Neural progenitor cell (in vitro differentiated cells): ENCODE data around the gene EFNA3. TPM values are rescaled to one million over a fixed set of nuclear protein-coding genes. Genes with fewer than 3 reads are reported as not detected.
A peak's percentile ranks its signal among the peaks of the same experiment; 100 is the strongest.

Source experiments
- DNase-seq: peaks from one replicate; pipeline ENCODE4 v3.0.0-alpha.2; 2016; ENCODE audit warnings: low spot score
- H2AFZ ChIP-seq: fragments of 200-600 bp; sonication (generic); replicated peaks from 2 replicates; pipeline ENCODE4 v1.6.1; 2016; ENCODE audit warnings: antibody characterized with exemption
- H3F3A ChIP-seq: fragments of 200-600 bp; sonication (generic); 2 replicates; pipeline ENCODE4 v1.6.1; 2016; ENCODE audit warnings: antibody characterized with exemption, low read depth
- H3K27ac ChIP-seq: fragments of 200-600 bp; sonication (generic); 2 replicates; pipeline ENCODE4 v1.5.1; 2016; ENCODE audit warnings: mild to moderate bottlenecking
- H3K27me3 ChIP-seq: fragments of 200-600 bp; sonication (generic); 2 replicates; pipeline ENCODE4 v1.6.1; 2016; ENCODE audit warnings: mild to moderate bottlenecking, moderate library complexity
- H3K36me3 ChIP-seq: fragments of 200-600 bp; sonication (generic); 2 replicates; pipeline ENCODE4 v1.5.1; 2016
- H3K4me1 ChIP-seq: fragments of 200-600 bp; sonication (generic); 2 replicates; pipeline ENCODE4 v1.6.1; 2016; ENCODE audit warnings: mixed run types
- H3K4me2 ChIP-seq: fragments of 200-600 bp; sonication (generic); 2 replicates; pipeline ENCODE4 v1.6.1; 2016
- H3K4me3 ChIP-seq: fragments of 200-600 bp; sonication (generic); 2 replicates; pipeline ENCODE4 v1.5.1; 2016
- H3K79me2 ChIP-seq: fragments of 200-600 bp; sonication (generic); 2 replicates; pipeline ENCODE4 v1.6.1; 2016; ENCODE audit warnings: low read depth
- H3K9ac ChIP-seq: fragments of 200-600 bp; sonication (generic); 2 replicates; pipeline ENCODE4 v1.6.1; 2016
- H3K9me3 ChIP-seq: fragments of 200-600 bp; sonication (generic); 2 replicates; pipeline ENCODE4 v1.5.1; 2016; ENCODE audit warnings: low read depth
- H4K20me1 ChIP-seq: fragments of 200-600 bp; sonication (generic); 2 replicates; pipeline ENCODE4 v1.6.1; 2016; ENCODE audit warnings: low read depth
- H3K27ac Mint-ChIP-seq: 3 replicates; pipeline ENCODE4 v1.8.0; 2021; ENCODE audit warnings: mixed read lengths
- H3K27me3 Mint-ChIP-seq: 2 replicates; pipeline ENCODE4 v1.8.0; 2022; ENCODE audit warnings: low read depth, mild to moderate bottlenecking, inconsistent platforms, moderate library complexity, mixed read lengths; ENCODE audit not compliant: insufficient read depth
- H3K36me3 Mint-ChIP-seq: 3 replicates; pipeline ENCODE4 v1.8.0; 2021; ENCODE audit warnings: mixed read lengths
- H3K4me1 Mint-ChIP-seq: 3 replicates; pipeline ENCODE4 v1.8.0; 2021; ENCODE audit warnings: mixed read lengths
- H3K4me3 Mint-ChIP-seq: 3 replicates; pipeline ENCODE4 v1.8.0; 2021; ENCODE audit warnings: mild to moderate bottlenecking, moderate library complexity, mixed read lengths
- H3K9me3 Mint-ChIP-seq: 3 replicates; pipeline ENCODE4 v1.8.0; 2020; ENCODE audit warnings: mixed read lengths
- EZH2 ChIP-seq: fragments of 200-600 bp; sonication (generic); IDR thresholded peaks from 2 replicates; pipeline ENCODE4 v1.6.1; 2017; ENCODE audit warnings: antibody characterized with exemption, mild to moderate bottlenecking, moderate library complexity
- EZH2phosphoT487 ChIP-seq: fragments of 200-600 bp; sonication (generic); IDR thresholded peaks from 2 replicates; pipeline ENCODE4 v1.6.1; 2017; ENCODE audit warnings: antibody characterized with exemption
- total RNA-seq: library from RNA; depleted of rRNA; stranded (reverse); fragments of >200 nt; gene quantifications from 2 replicates; pipeline ENCODE4 v1.2.3, GENCODE V29; 2015; ENCODE audit warnings: low replicate concordance
- TF ChIP-seq, protein P1 (sequence below): fragments of 200-600 bp; sonication (generic); IDR thresholded peaks from 2 replicates; pipeline ENCODE4 v1.5.1; 2017; ENCODE audit warnings: antibody characterized with exemption, mild to moderate bottlenecking

The EFNA3 gene
- total RNA-seq, 1 donor from 2014 or later, result 4.0 TPM

DNA sequence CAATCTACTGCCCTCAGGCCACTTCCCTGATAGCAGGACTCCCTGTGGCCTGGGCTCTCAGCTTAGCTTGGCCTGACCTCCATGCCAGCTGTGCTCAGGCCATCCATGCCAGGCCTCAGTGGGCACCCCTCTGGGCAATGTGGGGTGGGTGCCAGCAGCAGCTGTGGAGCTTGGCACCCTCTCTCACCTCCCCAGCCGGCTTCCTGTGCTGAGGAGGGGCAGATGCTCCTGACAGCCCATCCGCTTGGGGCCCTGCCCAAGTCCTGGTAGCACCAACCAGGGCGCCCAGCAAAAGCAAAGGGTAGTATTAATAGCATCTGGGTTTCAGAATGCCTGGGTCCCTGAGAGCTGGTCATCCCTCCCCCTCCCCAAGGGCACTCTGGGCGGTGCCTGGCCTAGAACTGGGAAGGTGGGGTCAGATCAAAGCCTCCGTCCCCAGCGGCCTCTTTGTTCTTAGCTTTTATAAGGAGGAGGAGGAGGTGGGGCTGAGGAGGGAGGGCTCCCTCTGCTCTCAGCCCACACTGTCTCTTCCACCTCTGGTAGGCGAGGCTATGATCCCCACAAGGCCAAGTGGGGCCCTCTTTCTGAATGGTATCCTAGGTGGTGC, 9.0 kb upstream of the EFNA3 start:
- Histone ChIP-seq H3K36me3 (no peaks in the 10 kb centered on the region), H4K20me1 (peaks cover 30% of the 10 kb centered on the region), H3K4me2 (peak overlapping the region; percentile 75), H3K27ac (no peak overlapping the region), H3F3A (peaks cover 44% of the 10 kb centered on the region), H3K4me3 (no peak overlapping the region), H3K79me2 (peaks cover 7% of the 10 kb centered on the region), H2AFZ (no peak overlapping the region), H3K4me1 (peaks cover 23% of the 10 kb centered on the region), H3K9me3 (no peaks in the 10 kb centered on the region), H3K9ac (no peak overlapping the region), H3K27me3 (peaks cover 44% of the 10 kb centered on the region)
- H3K9me3 Mint-ChIP-seq, result no peaks in the 10 kb centered on the region
- peak; percentile 60 for DNase-seq
- peak overlapping the region; percentile 54 for H3K4me3 Mint-ChIP-seq
- H3K27ac Mint-ChIP-seq, result no peak overlapping the region
- H3K4me1 Mint-ChIP-seq, result peaks cover 46% of the 10 kb centered on the region
- H3K27me3 Mint-ChIP-seq, result peaks cover 12% of the 10 kb centered on the region
- peaks cover 9% of the 10 kb centered on the region for H3K36me3 Mint-ChIP-seq
- TF ChIP-seq, protein P1, sequence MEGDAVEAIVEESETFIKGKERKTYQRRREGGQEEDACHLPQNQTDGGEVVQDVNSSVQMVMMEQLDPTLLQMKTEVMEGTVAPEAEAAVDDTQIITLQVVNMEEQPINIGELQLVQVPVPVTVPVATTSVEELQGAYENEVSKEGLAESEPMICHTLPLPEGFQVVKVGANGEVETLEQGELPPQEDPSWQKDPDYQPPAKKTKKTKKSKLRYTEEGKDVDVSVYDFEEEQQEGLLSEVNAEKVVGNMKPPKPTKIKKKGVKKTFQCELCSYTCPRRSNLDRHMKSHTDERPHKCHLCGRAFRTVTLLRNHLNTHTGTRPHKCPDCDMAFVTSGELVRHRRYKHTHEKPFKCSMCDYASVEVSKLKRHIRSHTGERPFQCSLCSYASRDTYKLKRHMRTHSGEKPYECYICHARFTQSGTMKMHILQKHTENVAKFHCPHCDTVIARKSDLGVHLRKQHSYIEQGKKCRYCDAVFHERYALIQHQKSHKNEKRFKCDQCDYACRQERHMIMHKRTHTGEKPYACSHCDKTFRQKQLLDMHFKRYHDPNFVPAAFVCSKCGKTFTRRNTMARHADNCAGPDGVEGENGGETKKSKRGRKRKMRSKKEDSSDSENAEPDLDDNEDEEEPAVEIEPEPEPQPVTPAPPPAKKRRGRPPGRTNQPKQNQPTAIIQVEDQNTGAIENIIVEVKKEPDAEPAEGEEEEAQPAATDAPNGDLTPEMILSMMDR, result no peak
- TF ChIP-seq EZH2phosphoT487 (no peak), EZH2 (no peak)

DNA sequence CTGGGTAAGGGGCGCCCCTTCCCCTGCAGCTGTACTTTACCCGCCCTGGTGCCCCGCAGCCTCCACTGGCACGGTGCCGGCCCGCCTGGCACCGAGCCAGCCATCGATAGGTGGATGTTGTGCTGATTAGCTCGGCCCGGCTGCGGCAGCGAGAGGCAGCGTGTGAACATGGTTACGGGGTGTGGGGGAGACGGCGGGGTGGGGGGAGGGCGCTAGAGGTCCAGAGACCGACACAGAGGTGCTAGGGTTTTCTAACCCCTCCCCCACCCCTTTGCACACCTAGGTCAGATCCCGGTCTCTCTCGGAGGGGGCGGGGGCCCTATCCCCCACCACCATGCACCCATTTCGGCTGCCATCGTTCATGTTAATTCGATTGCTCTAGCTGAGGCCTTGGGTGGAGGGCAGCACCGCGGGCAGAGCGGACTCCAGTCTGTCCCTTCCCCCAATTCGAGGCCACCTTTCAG, 8.4 kb upstream of the EFNA3 start:
- H3K27ac ChIP-seq, result no peak overlapping the region
- Mint-ChIP-seq H3K9me3 (no peaks in the 10 kb centered on the region), H3K4me3 (peak overlapping the region; percentile 67), H3K36me3 (peaks cover 9% of the 10 kb centered on the region), H3K27me3 (peaks cover 13% of the 10 kb centered on the region), H3K27ac (no peak overlapping the region), H3K4me1 (peaks cover 40% of the 10 kb centered on the region)
- no peak for DNase-seq
- H3K79me2 ChIP-seq, result peaks cover 1% of the 10 kb centered on the region
- peaks cover 40% of the 10 kb centered on the region for H3F3A ChIP-seq
- H3K4me1 ChIP-seq, result peaks cover 19% of the 10 kb centered on the region
- peak overlapping the region; percentile 75 for H3K4me2 ChIP-seq
- H3K36me3 ChIP-seq, result no peaks in the 10 kb centered on the region
- no peaks in the 10 kb centered on the region for H3K9me3 ChIP-seq
- no peak overlapping the region for H2AFZ ChIP-seq
- H3K9ac ChIP-seq, result no peak overlapping the region
- TF ChIP-seq EZH2, result no peak
- TF ChIP-seq, protein P1, result no peak
- no peak for TF ChIP-seq EZH2phosphoT487
- peaks cover 49% of the 10 kb centered on the region for H3K27me3 ChIP-seq
- H3K4me3 ChIP-seq, result peak overlapping the region; percentile 43
- peaks cover 24% of the 10 kb centered on the region for H4K20me1 ChIP-seq

DNA sequence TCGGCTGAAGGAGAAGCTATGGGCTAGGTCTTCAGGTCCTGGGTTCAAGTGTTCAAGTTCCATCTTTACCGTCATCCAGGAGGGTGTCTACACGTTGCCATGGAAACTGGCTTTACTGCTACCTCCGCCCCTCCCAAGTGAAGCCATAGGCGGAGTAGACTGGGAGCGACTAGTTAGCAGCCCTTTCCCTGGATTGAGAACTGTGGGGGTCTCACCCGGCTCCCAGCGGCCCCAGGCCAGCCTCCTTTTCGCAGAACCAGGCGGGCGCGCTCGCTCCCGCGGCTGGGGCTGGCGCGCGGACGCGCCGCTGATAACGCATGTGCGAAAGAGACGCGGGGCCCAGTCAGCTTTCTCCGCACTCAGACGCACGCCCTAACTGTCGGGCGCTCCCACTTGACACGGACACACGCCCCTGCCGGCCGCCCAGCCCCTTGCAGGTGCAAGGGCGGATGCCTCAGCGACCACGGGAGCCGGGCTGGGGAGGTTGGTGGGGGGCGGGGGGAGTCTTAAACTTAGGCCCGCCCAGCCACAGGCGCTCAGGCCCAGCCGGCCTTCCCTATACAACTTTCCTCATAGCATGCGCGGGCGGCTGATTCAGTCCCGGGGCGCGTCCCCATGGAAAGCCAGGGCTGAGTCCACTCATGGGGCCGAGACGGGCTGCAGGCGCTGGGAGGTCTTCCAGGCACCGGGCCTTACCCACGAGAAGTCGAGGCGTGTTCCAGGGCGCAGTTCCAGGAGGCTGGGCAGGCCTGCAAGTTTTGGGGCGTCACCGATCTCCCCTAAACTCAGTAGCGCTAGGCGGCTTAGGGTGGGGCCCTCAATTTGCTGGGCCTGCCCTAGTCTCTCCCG, 7.7 kb upstream of the EFNA3 start:
- Histone ChIP-seq H4K20me1 (peaks cover 24% of the 10 kb centered on the region), H3K27ac (no peak overlapping the region), H3K36me3 (no peaks in the 10 kb centered on the region), H3F3A (peaks cover 44% of the 10 kb centered on the region), H3K9me3 (no peaks in the 10 kb centered on the region), H3K4me2 (peak overlapping the region; percentile 75), H3K79me2 (no peaks in the 10 kb centered on the region), H3K9ac (no peak overlapping the region), H3K4me1 (peaks cover 19% of the 10 kb centered on the region), H3K4me3 (peak overlapping the region; percentile 43), H2AFZ (peak overlapping the region; percentile 3), H3K27me3 (peaks cover 53% of the 10 kb centered on the region)
- H3K4me1 Mint-ChIP-seq, result peaks cover 44% of the 10 kb centered on the region
- H3K27me3 Mint-ChIP-seq, result peaks cover 14% of the 10 kb centered on the region
- H3K27ac Mint-ChIP-seq, result no peak overlapping the region
- TF ChIP-seq, protein P1, result peak; percentile 63
- no peak for TF ChIP-seq EZH2
- H3K9me3 Mint-ChIP-seq, result no peaks in the 10 kb centered on the region
- peak; percentile 95 for DNase-seq
- H3K4me3 Mint-ChIP-seq, result peak overlapping the region; percentile 77
- peaks cover 8% of the 10 kb centered on the region for H3K36me3 Mint-ChIP-seq
